ENCODE measurements around the gene SLC27A5.

GRCh38 chr19:58546019-58546530, 34.3 kb upstream of the SLC27A5 start:
- TF ChIP-seq CTCF (conservative IDR thresholded peaks at IDR 0.05; ENCODE audit: low read depth, low read length), result no peak
- no peak for TF ChIP-seq EZH2 (IDR thresholded peaks at IDR 0.05; ENCODE audit: borderline replicate concordance, low read depth, low read length, poor library complexity, severe bottlenecking)

Data from A673 (cell line).